Smooth muscle cell (in vitro differentiated cells): ENCODE data around the gene ZNF853. TPM values are rescaled to one million over a fixed set of nuclear protein-coding genes. Genes with fewer than 3 reads are reported as not detected.

Experiments
- DNase-seq: peaks from one replicate; lab custom pipeline; 2025; ENCODE audit not compliant: unreplicated experiment; lab: John Stamatoyannopoulos, UW
- H2AFZ ChIP-seq: fragments of 200-600 bp; sonication (generic); 2 replicates; pipeline ENCODE4 v1.6.0; 2016; ENCODE audit warnings: antibody characterized with exemption, low read depth, mild to moderate bottlenecking
- H3F3A ChIP-seq: fragments of 200-600 bp; sonication (generic); 2 replicates; pipeline ENCODE4 v1.6.0; 2017; ENCODE audit warnings: antibody characterized with exemption, low read depth
- H3K27ac ChIP-seq: fragments of 200-600 bp; sonication (generic); 2 replicates; pipeline ENCODE4 v1.5.1; 2016; ENCODE audit warnings: low read depth, mild to moderate bottlenecking
- H3K27me3 ChIP-seq: fragments of 200-600 bp; sonication (generic); 2 replicates; pipeline ENCODE4 v1.6.1; 2016; ENCODE audit warnings: low read depth, mild to moderate bottlenecking
- H3K36me3 ChIP-seq: fragments of 200-600 bp; sonication (generic); 2 replicates; pipeline ENCODE4 v1.5.1; 2016; ENCODE audit warnings: low read depth
- H3K4me1 ChIP-seq: fragments of 200-600 bp; sonication (generic); 2 replicates; pipeline ENCODE4 v1.5.1; 2016; ENCODE audit warnings: low read depth
- H3K4me2 ChIP-seq: fragments of 200-600 bp; sonication (generic); 2 replicates; pipeline ENCODE4 v1.6.0; 2016; ENCODE audit warnings: mild to moderate bottlenecking
- H3K4me3 ChIP-seq: fragments of 200-600 bp; sonication (generic); 2 replicates; pipeline ENCODE4 v1.5.1; 2016; ENCODE audit warnings: mild to moderate bottlenecking
- H3K79me2 ChIP-seq: fragments of 200-600 bp; sonication (generic); 2 replicates; pipeline ENCODE4 v1.6.0; 2016; ENCODE audit warnings: low read depth, mild to moderate bottlenecking
- H3K9ac ChIP-seq: fragments of 200-600 bp; sonication (generic); 2 replicates; pipeline ENCODE4 v1.6.0; 2016; ENCODE audit warnings: low read depth
- H3K9me3 ChIP-seq: fragments of 200-600 bp; sonication (generic); replicated peaks from 2 replicates; pipeline ENCODE4 v1.5.1; 2016; ENCODE audit warnings: low read depth
- H4K20me1 ChIP-seq: fragments of 200-600 bp; sonication (generic); 2 replicates; pipeline ENCODE4 v1.6.0; 2016; ENCODE audit warnings: low read depth
- WGBS: methylation state at CpG from one replicate; pipeline ENCODE4 v1.1.7; 2016; ENCODE audit warnings: low lambda C conversion rate; 5-methylcytosine and 5-hydroxymethylcytosine counted together
- polyA plus RNA-seq: library from polyadenylated mRNA; unstranded; fragments of >200 nt; fragmentation: Nextera tagmentation; extraction: Ambion mirVana; gene quantifications from 2 replicates; pipeline ENCODE4 v1.2.1, GENCODE V29; 2016
- total RNA-seq: library from RNA; depleted of rRNA; stranded (reverse); fragments of >200 nt; gene quantifications from 2 replicates; pipeline ENCODE4 v1.2.3, GENCODE V29; 2014
- TF ChIP-seq, protein P1 (sequence below): fragments of 200-600 bp; sonication (generic); IDR thresholded peaks from 2 replicates; pipeline ENCODE4 v1.5.1; 2017; ENCODE audit warnings: borderline replicate concordance, mild to moderate bottlenecking, antibody characterized with exemption; ENCODE audit not compliant: insufficient read depth, poor library complexity, severe bottlenecking

ZNF853 gene
- total and polyA plus RNA-seq, 2 experiments from 2014 or later = 8.9 to 10.3 TPM

DNA sequence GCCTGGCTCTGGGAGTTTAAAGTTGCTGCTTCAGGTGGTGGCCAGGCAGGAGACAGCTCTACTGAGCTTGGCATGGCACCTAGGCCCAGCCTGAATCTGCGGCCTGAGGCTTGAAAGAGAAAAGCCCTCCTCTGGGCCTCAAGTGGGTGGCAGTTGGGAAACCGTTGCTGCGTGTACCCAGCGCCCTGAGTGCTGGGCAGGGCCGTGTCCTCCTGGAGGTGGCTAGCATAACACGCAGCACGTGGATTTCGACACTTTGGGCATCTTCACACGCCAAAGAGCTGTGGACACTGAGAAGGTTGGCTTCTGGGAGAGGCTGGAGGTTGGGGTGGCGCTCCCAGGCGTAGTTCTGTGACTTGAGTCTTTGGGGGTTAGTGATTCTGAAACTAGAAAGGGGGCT is 24.2 kb downstream of the ZNF853 start:
- no peak for DNase-seq
- Histone ChIP-seq H3K4me1 (peaks cover 4% of the 10 kb centered on the region), H3K79me2 (peaks cover 29% of the 10 kb centered on the region), H3K27ac (no peak overlapping the region), H3F3A (no peaks in the 10 kb centered on the region), H3K4me2 (no peak overlapping the region), H4K20me1 (peaks cover 28% of the 10 kb centered on the region), H3K36me3 (no peaks in the 10 kb centered on the region), H3K9me3 (no peaks in the 10 kb centered on the region), H2AFZ (no peak overlapping the region), H3K27me3 (no peaks in the 10 kb centered on the region), H3K9ac (no peak overlapping the region), H3K4me3 (no peak overlapping the region)
- TF ChIP-seq, protein P1, sequence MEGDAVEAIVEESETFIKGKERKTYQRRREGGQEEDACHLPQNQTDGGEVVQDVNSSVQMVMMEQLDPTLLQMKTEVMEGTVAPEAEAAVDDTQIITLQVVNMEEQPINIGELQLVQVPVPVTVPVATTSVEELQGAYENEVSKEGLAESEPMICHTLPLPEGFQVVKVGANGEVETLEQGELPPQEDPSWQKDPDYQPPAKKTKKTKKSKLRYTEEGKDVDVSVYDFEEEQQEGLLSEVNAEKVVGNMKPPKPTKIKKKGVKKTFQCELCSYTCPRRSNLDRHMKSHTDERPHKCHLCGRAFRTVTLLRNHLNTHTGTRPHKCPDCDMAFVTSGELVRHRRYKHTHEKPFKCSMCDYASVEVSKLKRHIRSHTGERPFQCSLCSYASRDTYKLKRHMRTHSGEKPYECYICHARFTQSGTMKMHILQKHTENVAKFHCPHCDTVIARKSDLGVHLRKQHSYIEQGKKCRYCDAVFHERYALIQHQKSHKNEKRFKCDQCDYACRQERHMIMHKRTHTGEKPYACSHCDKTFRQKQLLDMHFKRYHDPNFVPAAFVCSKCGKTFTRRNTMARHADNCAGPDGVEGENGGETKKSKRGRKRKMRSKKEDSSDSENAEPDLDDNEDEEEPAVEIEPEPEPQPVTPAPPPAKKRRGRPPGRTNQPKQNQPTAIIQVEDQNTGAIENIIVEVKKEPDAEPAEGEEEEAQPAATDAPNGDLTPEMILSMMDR = no peak
- WGBS = 97% methylated on average over 11 of the region's 11 CpGs

DNA sequence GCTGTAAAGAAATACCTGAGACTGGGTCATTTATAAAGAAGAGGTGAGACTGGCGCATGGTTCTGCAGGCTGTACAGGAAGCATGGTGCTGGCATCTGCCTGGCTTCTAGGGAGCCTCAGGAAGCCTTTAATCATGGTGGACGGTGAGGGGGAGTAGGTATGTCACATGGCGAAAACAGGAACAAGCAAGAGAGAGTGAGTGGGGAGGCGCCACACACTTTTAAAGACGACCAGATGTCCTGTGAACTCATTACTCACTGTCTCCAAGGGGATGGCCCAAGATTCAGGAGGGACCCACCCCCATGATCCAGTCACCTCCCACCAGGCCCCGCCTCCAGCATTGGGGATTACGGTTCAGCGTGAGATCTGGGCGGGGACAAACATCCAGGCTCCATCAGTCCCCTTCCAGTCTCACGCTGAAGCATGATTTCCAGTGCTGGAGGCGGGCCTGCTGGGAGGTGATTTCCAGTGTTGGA is 24.9 kb downstream of the ZNF853 start:
- Histone ChIP-seq H3F3A (no peaks in the 10 kb centered on the region), H3K36me3 (no peaks in the 10 kb centered on the region), H3K27me3 (no peaks in the 10 kb centered on the region), H3K9me3 (no peaks in the 10 kb centered on the region), H3K4me1 (peaks cover 4% of the 10 kb centered on the region), H3K4me2 (no peak overlapping the region), H3K27ac (no peak overlapping the region), H3K9ac (no peak overlapping the region), H3K79me2 (peaks cover 29% of the 10 kb centered on the region), H2AFZ (no peak overlapping the region), H3K4me3 (no peak overlapping the region), H4K20me1 (peaks cover 28% of the 10 kb centered on the region)
- TF ChIP-seq, protein P1 = no peak
- no peak for DNase-seq
- 64% methylated on average over 10 of the region's 11 CpGs for WGBS

DNA sequence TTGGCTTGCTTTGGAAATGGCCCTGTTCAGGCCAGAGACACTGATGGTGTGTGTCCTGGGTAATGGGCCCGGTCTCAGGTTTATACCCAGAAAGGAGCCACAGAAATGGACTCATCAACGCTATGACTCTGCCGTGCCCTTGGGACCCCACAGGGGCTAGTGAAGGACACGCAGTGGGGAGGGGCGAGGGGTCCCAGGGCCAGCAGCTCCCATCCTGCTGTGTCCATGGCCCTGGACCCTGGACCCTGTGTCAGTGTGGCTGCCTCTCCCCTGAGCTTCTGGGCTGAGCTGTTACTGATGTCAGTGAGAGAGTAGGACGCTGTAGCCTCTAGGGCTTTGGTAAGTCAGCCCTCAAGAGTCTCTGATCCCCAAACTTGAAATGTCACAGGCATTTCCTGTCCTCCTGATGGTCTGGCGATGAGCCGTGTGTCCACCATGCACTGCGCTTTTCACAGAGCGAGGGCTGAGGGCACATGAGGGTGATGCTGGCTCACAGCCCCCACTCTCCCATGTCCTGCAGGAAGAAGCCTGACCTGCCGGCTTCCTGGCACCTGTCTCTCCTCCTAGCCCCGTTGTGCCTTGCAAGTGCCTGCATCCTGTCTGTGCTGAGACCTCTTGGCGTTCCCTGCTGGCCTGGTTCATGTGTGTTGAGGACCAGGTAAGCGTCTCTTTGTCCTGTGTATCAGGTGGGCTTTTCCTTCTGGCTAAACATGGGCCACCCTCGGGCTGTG is 26.1 kb downstream of the ZNF853 start:
- Histone ChIP-seq H3K79me2 (peaks cover 29% of the 10 kb centered on the region), H4K20me1 (peaks cover 34% of the 10 kb centered on the region), H3K9ac (no peak overlapping the region), H3K4me2 (no peak overlapping the region), H3K4me3 (no peak overlapping the region), H3K4me1 (peaks cover 4% of the 10 kb centered on the region), H2AFZ (no peak overlapping the region), H3F3A (no peaks in the 10 kb centered on the region), H3K27me3 (no peaks in the 10 kb centered on the region), H3K9me3 (no peaks in the 10 kb centered on the region), H3K36me3 (no peaks in the 10 kb centered on the region), H3K27ac (no peak overlapping the region)
- WGBS = 96% methylated on average over 15 of the region's 15 CpGs
- no peak for DNase-seq
- TF ChIP-seq, protein P1 = no peak
